Measurements from ENCODE around the gene NCOA7.

- TF ChIP-seq POLR2A (IDR thresholded peaks at IDR 0.05; ENCODE audit: low read depth, low read length) (no peak), POLR2AphosphoS5 (IDR thresholded peaks at IDR 0.05; ENCODE audit: low read depth, low read length) (no peak)
Observed at GRCh38 chr6:125979101-125979500, 188.3 kb downstream of the NCOA7 start.

All from GM12892 (cell line).